IPS-18a (cell line): Measurements from ENCODE around the gene PTGDR2.

ENCODE experiments used
- H3K27ac ChIP-seq: one replicate; pipeline ENCODE4 v1.5.1; 2013; ENCODE audit warnings: low read length
- H3K27me3 ChIP-seq: one replicate; pipeline ENCODE4 v1.6.1; 2013; ENCODE audit warnings: mild to moderate bottlenecking, low read length; ENCODE audit not compliant: control insufficient read depth, insufficient read depth
- H3K36me3 ChIP-seq: one replicate; pipeline ENCODE4 v1.6.1; 2013; ENCODE audit warnings: low read depth, low read length; ENCODE audit not compliant: control insufficient read depth
- H3K4me1 ChIP-seq: one replicate; pipeline ENCODE4 v1.6.1; 2013; ENCODE audit warnings: low read depth, low read length; ENCODE audit not compliant: control insufficient read depth
- H3K4me3 ChIP-seq: one replicate; pipeline ENCODE4 v1.5.1; 2013; ENCODE audit warnings: low read length
- H3K9ac ChIP-seq: one replicate; pipeline ENCODE4 v1.6.1; 2013; ENCODE audit warnings: mild to moderate bottlenecking, low read length, moderate library complexity
- H3K9me3 ChIP-seq: one replicate; pipeline ENCODE4 v1.6.1; 2013; ENCODE audit warnings: low read depth, low read length; ENCODE audit not compliant: control insufficient read depth

PTGDR2 gene

GRCh38 chr11:60844045-60844869 is 11.5 kb downstream of the PTGDR2 start:
- Histone ChIP-seq H3K9ac (peak overlapping the region; percentile 84), H3K27me3 (no peaks in the 10 kb centered on the region), H3K4me3 (peak overlapping the region; percentile 84), H3K27ac (no peak overlapping the region), H3K4me1 (peaks cover 13% of the 10 kb centered on the region), H3K9me3 (no peaks in the 10 kb centered on the region), H3K36me3 (peaks cover 15% of the 10 kb centered on the region)

DNA sequence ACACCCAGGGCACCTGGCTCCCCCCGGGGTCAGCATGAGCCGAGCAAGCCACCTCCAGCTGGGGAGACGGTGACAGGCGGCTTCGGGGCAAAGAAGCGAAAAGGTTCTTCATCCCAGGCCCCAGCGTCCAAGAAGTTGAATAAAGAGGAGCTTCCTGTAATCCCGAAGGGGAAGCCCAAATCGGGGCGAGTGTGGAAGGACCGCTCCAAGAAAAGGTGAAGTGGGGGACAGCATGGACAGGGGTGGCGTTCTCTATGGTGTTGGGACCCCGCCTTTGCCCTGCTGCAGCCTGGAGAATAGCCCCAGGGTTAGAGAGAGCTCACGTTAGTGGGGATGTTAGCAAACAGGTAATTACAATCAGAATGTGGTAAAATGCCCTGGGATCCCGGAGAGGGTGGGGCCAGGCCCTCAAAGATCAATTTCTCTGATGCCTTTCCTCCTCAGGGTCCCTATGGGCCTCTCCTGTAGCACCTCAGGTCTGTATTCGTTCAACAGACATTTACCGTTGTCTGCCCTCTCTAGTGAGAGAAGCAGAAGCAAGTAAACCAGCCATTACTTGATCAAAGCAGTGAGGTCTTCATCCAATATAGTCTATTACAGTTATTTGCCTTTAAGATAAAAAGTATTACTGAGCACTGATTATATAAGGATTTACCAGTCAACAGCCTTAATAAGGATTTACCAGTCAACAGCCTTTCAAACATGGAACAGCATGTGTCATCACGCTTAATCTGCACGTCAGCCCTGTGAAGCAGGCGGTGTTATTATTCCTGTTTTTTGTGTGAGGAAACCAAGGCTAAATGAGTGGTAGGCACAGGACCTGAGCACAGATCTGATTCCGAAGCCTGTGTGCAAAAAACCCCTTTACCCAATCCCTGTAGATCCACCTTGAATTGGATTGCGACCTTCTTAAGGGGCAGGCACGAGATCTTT is 12.8 kb downstream of the PTGDR2 start:
- H3K36me3 ChIP-seq: peaks cover 4% of the 10 kb centered on the region
- no peak overlapping the region for H3K27ac ChIP-seq
- peak overlapping the region; percentile 84 for H3K9ac ChIP-seq
- H3K27me3 ChIP-seq: no peaks in the 10 kb centered on the region
- no peaks in the 10 kb centered on the region for H3K9me3 ChIP-seq
- peaks cover 13% of the 10 kb centered on the region for H3K4me1 ChIP-seq
- H3K4me3 ChIP-seq: peak overlapping the region; percentile 84

DNA sequence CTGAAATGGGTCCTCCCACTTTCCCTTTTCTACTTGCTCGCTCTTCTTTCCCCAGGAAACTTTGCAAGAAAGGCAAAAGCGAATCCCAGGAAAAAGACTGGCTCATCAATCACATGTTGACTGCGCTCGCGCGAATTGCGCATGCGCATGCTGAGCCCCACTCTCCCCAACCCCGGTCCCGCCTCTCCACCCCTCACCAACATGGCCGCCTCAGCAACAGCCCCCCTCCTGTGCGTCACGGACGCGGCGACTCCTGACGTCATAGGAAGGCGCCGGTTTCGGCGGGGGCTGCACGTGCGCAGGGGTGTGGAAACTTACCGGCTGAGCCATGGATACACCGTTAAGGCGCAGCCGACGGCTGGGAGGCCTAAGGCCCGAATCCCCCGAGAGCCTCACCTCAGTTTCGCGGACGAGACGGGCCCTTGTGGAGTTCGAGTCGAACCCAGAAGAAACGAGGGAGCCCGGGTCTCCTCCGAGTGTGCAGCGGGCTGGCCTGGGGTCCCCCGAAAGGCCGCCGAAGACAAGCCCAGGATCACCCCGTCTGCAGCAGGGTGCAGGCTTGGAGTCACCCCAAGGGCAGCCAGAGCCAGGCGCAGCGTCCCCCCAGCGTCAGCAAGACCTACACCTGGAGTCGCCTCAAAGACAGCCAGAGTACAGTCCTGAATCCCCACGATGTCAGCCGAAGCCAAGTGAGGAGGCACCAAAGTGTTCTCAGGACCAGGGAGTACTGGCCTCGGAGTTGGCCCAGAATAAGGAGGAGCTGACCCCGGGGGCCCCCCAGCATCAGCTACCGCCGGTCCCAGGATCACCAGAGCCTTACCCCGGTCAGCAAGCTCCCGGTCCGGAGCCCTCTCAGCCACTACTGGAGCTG is 13.7 kb downstream of the PTGDR2 start, which contains the start of gene CCDC86:
TSS of gene CCDC86 (plus strand) at position 317 of the 871 bp plus-strand sequence. CDS start at position 329, 12 bp downstream.
- H3K27ac ChIP-seq: peak within 1 kb of the TSS; percentile 74
- peak within 1 kb of the TSS; percentile 84 for H3K9ac ChIP-seq
- peak within 1 kb of the TSS; percentile 84 for H3K4me3 ChIP-seq
- no peaks in the 10 kb centered on the region for H3K27me3 ChIP-seq
- peaks cover 4% of the 10 kb centered on the region for H3K36me3 ChIP-seq
- H3K4me1 ChIP-seq: peaks cover 13% of the 10 kb centered on the region
- H3K9me3 ChIP-seq: no peaks in the 10 kb centered on the region

GRCh38 chr11:60840470-60841430 is 15.0 kb downstream of the PTGDR2 start:
- Histone ChIP-seq H3K4me1 (peaks cover 13% of the 10 kb centered on the region), H3K27ac (no peak overlapping the region), H3K9ac (peak overlapping the region; percentile 84)

GRCh38 chr11:60838132-60838531 is 17.6 kb downstream of the PTGDR2 start:
- Histone ChIP-seq H3K4me1 (peaks cover 6% of the 10 kb centered on the region), H3K9ac (no peak overlapping the region), H3K27ac (no peak overlapping the region)

More at GRCh38 chr11:60840470-60841430, 15.0 kb downstream of the PTGDR2 start:
- H3K27me3 ChIP-seq: no peaks in the 10 kb centered on the region
- no peaks in the 10 kb centered on the region for H3K9me3 ChIP-seq
- H3K4me3 ChIP-seq: no peak overlapping the region
- H3K36me3 ChIP-seq: peaks cover 4% of the 10 kb centered on the region

DNA sequence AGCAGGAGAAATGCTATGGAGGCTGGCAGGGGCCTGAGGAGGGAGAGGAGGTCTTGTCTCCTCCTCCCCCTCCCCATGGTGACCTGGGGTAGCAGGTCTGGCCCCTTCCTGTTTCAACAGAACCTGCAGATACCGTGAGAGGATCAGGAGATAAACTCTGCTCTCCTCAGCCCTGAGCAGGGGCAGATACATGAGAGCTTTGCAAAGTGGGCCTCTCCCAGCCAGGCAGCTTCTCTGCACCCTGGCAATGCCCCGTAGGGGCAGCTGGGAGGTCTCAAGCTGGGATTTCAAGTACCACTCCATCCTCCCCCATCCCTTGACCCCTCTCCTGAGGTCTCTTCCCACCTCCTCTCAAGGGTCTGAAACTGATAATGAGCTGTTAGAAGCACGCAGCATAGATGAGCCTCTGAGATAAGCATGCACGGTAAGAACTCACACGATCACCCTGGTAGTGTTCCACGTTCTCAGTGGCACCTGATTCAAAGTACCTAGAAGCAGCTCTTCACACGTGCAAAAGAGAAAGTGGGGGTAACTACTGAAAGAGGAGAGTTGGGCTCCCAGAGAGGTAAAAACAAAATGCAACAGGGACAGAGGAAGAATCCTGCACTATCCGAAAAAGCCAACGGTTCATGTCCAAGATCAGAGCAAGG is 18.8 kb downstream of the PTGDR2 start:
- no peak overlapping the region for H3K9ac ChIP-seq
- no peaks in the 10 kb centered on the region for H3K27me3 ChIP-seq
- H3K27ac ChIP-seq: no peak overlapping the region
- no peaks in the 10 kb centered on the region for H3K9me3 ChIP-seq
- H3K4me3 ChIP-seq: no peak overlapping the region
- H3K4me1 ChIP-seq: peaks cover 6% of the 10 kb centered on the region
- H3K36me3 ChIP-seq: no peaks in the 10 kb centered on the region

More at GRCh38 chr11:60838132-60838531, 17.6 kb downstream of the PTGDR2 start:
- no peaks in the 10 kb centered on the region for H3K9me3 ChIP-seq
- no peaks in the 10 kb centered on the region for H3K27me3 ChIP-seq
- no peak overlapping the region for H3K4me3 ChIP-seq
- H3K36me3 ChIP-seq: no peaks in the 10 kb centered on the region

- Histone ChIP-seq H3K9me3 (no peaks in the 10 kb centered on the region), H3K27ac (no peak overlapping the region), H3K36me3 (no peaks in the 10 kb centered on the region), H3K4me3 (no peak overlapping the region), H3K9ac (no peak overlapping the region), H3K4me1 (no peaks in the 10 kb centered on the region), H3K27me3 (no peaks in the 10 kb centered on the region)
Observed at GRCh38 chr11:60835534-60835846, 20.3 kb downstream of the PTGDR2 start.

- Histone ChIP-seq H3K27ac (no peak overlapping the region), H3K4me1 (no peaks in the 10 kb centered on the region), H3K4me3 (no peak overlapping the region), H3K9me3 (no peaks in the 10 kb centered on the region), H3K36me3 (no peaks in the 10 kb centered on the region), H3K9ac (no peak overlapping the region), H3K27me3 (no peaks in the 10 kb centered on the region)
Observed at GRCh38 chr11:60834742-60835533, 20.8 kb downstream of the PTGDR2 start.

DNA sequence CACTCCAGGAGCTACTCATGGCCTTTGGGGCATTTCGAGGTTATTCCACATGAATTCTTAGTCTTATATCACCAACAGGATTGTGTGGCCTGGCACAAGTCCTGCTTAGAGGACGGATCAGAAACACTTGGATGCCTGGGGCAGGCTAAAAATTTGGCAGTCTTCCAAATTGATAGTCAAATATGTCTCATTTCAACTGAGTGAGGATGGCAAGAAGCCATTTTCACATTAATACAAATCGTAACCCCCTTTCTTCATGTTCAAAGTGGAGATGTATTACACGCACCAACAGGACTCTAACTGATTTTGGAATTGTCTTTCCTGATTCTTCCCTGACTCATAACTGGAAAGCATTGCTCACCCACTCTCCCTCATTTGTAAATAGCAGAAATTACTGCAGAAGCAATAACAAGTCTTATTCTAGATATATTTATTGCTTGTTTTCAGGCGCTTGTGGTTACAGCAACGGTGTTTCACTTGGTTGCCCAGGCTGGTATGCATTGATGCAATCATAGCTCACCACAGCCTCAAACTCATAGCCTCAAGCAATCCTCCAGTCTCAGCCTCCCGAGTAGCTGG is 24.2 kb downstream of the PTGDR2 start:
- no peaks in the 10 kb centered on the region for H3K4me1 ChIP-seq
- no peaks in the 10 kb centered on the region for H3K9me3 ChIP-seq
- H3K27ac ChIP-seq: no peak overlapping the region
- no peaks in the 10 kb centered on the region for H3K36me3 ChIP-seq
- H3K9ac ChIP-seq: no peak overlapping the region
- no peaks in the 10 kb centered on the region for H3K27me3 ChIP-seq
- H3K4me3 ChIP-seq: no peak overlapping the region
